Measurements from ENCODE around the gene GBF1.

- TF ChIP-seq CTCF (conservative IDR thresholded peaks at IDR 0.05) (no peak), EZH2 (IDR thresholded peaks at IDR 0.05; ENCODE audit: low read depth) (no peak)
These were observed 16.5 kb downstream of the GBF1 start for GRCh38 chr10:102261842-102262241.
